CD14-positive monocyte (primary cell): ENCODE measurements around the gene PARP16. TPM values are rescaled to one million over a fixed set of nuclear protein-coding genes. Genes with fewer than 3 reads are reported as not detected.

Source experiments
- DNase-seq, 3 donors: peaks; one replicate each; pipeline ENCODE4 v3.0.0-alpha.2; 2011 to 2022
- H2AFZ ChIP-seq: 2 replicates; pipeline ENCODE4 v1.6.0; 2012; ENCODE audit warnings: mild to moderate bottlenecking, low read depth, low read length, inconsistent platforms; ENCODE audit not compliant: insufficient read depth, poor library complexity, severe bottlenecking
- H3K27ac ChIP-seq, 2 donors: 1 replicate in 1 of 2; 2 replicates in 1 of 2; pipeline ENCODE4 v1.5.1; 2012 to 2013; ENCODE audit warnings: low read length in 2 of 2, control low read depth in 1 of 2, inconsistent platforms in 1 of 2, low read depth in 1 of 2, mild to moderate bottlenecking in 1 of 2
- H3K27me3 ChIP-seq, 2 donors: one replicate each; pipeline versions ENCODE4 v1.6.0 to v1.6.1; 2011 to 2013; ENCODE audit warnings: low read length in 2 of 2; ENCODE audit not compliant: control insufficient read depth in 2 of 2, insufficient read depth in 2 of 2
- H3K36me3 ChIP-seq, 2 donors: replicated peaks in 1 of 2; 1 replicate in 1 of 2; 2 replicates in 1 of 2; pipeline versions ENCODE4 v1.5.1 to v1.6.1; 2012 to 2013; ENCODE audit warnings: low read length in 2 of 2, control low read depth in 1 of 2, inconsistent platforms in 1 of 2, mild to moderate bottlenecking in 1 of 2; ENCODE audit not compliant: insufficient read depth in 2 of 2, control insufficient read depth in 1 of 2
- H3K4me1 ChIP-seq, 2 donors: 1 replicate in 1 of 2; 2 replicates in 1 of 2; pipeline versions ENCODE4 v1.5.1 to v1.6.1; 2012 to 2013; ENCODE audit warnings: low read length in 2 of 2, control low read depth in 1 of 2, inconsistent platforms in 1 of 2, mild to moderate bottlenecking in 1 of 2, moderate library complexity in 1 of 2; ENCODE audit not compliant: insufficient read depth in 2 of 2, control insufficient read depth in 1 of 2
- H3K4me2 ChIP-seq: replicated peaks from 2 replicates; pipeline ENCODE3; 2012; ENCODE audit warnings: low read length, moderate library complexity, mild to moderate bottlenecking; ENCODE audit not compliant: poor library complexity, severe bottlenecking; ENCODE audit errors: extremely low read depth
- H3K4me3 ChIP-seq, 3 experiments: fragments of 200-600 bp in 1 of 3; sonication (generic) in 1 of 3; replicated peaks in 1 of 3; 1 replicate in 2 of 3; 2 replicates in 1 of 3; pipeline ENCODE4 v1.5.1; 2011 to 2013; ENCODE audit warnings: low read length in 3 of 3, mild to moderate bottlenecking in 3 of 3, control low read depth in 2 of 3, low read depth in 2 of 3, inconsistent platforms in 1 of 3, moderate library complexity in 1 of 3
- H3K79me2 ChIP-seq: 2 replicates; pipeline ENCODE4 v1.6.0; 2012; ENCODE audit warnings: mild to moderate bottlenecking, control low read depth, inconsistent platforms, low read length, moderate library complexity; ENCODE audit not compliant: insufficient read depth
- H3K9ac ChIP-seq: 2 replicates; pipeline ENCODE4 v1.6.0; 2017; ENCODE audit warnings: low read length, mild to moderate bottlenecking; ENCODE audit not compliant: insufficient read depth, poor library complexity, severe bottlenecking
- H3K9me3 ChIP-seq, 2 donors: replicated peaks in 1 of 2; 1 replicate in 1 of 2; 2 replicates in 1 of 2; pipeline versions ENCODE4 v1.5.1 to v1.6.1; 2012 to 2013; ENCODE audit warnings: low read length in 2 of 2, control low read depth in 1 of 2; ENCODE audit not compliant: control insufficient read depth in 1 of 2, insufficient read depth in 1 of 2
- H4K20me1 ChIP-seq: 2 replicates; pipeline ENCODE4 v1.6.0; 2012; ENCODE audit warnings: mild to moderate bottlenecking, low read length, control low read depth, moderate library complexity; ENCODE audit not compliant: insufficient read depth
- H3K27ac Mint-ChIP-seq, 7 donors: one replicate each; pipeline ENCODE4 v1.8.0; 2020; ENCODE audit warnings: mild to moderate bottlenecking in 7 of 7, mixed read lengths in 7 of 7, moderate library complexity in 6 of 7, inconsistent platforms in 2 of 7
- H3K27me3 Mint-ChIP-seq, 3 donors: one replicate each; pipeline ENCODE4 v1.8.0; 2021 to 2022; ENCODE audit warnings: low read depth in 3 of 3, mild to moderate bottlenecking in 3 of 3, mixed read lengths in 3 of 3, moderate library complexity in 3 of 3, inconsistent platforms in 1 of 3
- H3K36me3 Mint-ChIP-seq, 2 donors: one replicate each; pipeline ENCODE4 v1.8.0; 2020; ENCODE audit warnings: mixed read lengths in 2 of 2, inconsistent platforms in 1 of 2, mild to moderate bottlenecking in 1 of 2
- H3K4me1 Mint-ChIP-seq: one replicate; pipeline ENCODE4 v1.8.0; 2020; ENCODE audit warnings: mild to moderate bottlenecking, mixed read lengths
- H3K4me3 Mint-ChIP-seq, 2 donors: one replicate each; pipeline ENCODE4 v1.8.0; 2020; ENCODE audit warnings: mild to moderate bottlenecking in 2 of 2, mixed read lengths in 2 of 2, moderate library complexity in 1 of 2
- H3K9me3 Mint-ChIP-seq, 7 donors: one replicate each; pipeline ENCODE4 v1.8.0; 2020 to 2022; ENCODE audit warnings: mixed read lengths in 7 of 7, mild to moderate bottlenecking in 6 of 7, moderate library complexity in 6 of 7, inconsistent platforms in 2 of 7
- CTCF ChIP-seq: fragments of 200-600 bp; IDR thresholded peaks from one replicate; pipeline ENCODE4 v1.8.0; 2022; ENCODE audit warnings: antibody characterized with exemption, mild to moderate bottlenecking
- WGBS: methylation state at CpG from one replicate; pipeline ENCODE4 v1.1.5; 2013; ENCODE audit warnings: missing lambda C conversion rate; ENCODE audit not compliant: insufficient coverage; 5-methylcytosine and 5-hydroxymethylcytosine counted together
- intact Hi-C, 2 donors: fragments of 100-400 bp; cut with micrococcal nuclease; formaldehyde crosslinking; loops; one replicate each; pipeline versions ENCODE4 v1.15.0 to v1.15.1; 2023
- polyA plus RNA-seq, 3 donors: library from polyadenylated mRNA; depleted of rRNA in 1 of 3; unstranded in 2 of 3; stranded (reverse) in 1 of 3; fragments of 300-500 nt in 2 of 3; fragments of >200 nt in 1 of 3; fragmentation: Illumina TruSeq in 2 of 3; gene quantifications; 1 replicate in 2 of 3; 2 replicates in 1 of 3; pipeline ENCODE4 v1.2.3, GENCODE V29; 2012 to 2021

PARP16 gene
- polyA plus RNA-seq, 3 donors, result 4.8 to 6.9 (median 5.7) TPM

- Mint-ChIP-seq H3K9me3 (no peaks in the 10 kb centered on the region), H3K4me3 (no peak overlapping the region), H3K4me1 (peaks cover 4% of the 10 kb centered on the region), H3K27me3 (peaks cover 9 to 13% (median 10%) of the 10 kb centered on the region in 3 donors), H3K36me3 (no peaks in the 10 kb centered on the region), H3K27ac (peak overlapping the region in 1 of 7 donors; percentile 28)
- intact Hi-C loops, result no loop called here
- Histone ChIP-seq H3K4me1 (no peaks in the 10 kb centered on the region), H2AFZ (no peak overlapping the region), H3K4me2 (no peak overlapping the region), H3K27me3 (no peaks in the 10 kb centered on the region), H4K20me1 (no peaks in the 10 kb centered on the region), H3K27ac (no peak overlapping the region), H3K9ac (no peak overlapping the region), H3K9me3 (no peaks in the 10 kb centered on the region), H3K4me3 (no peak overlapping the region), H3K36me3 (no peaks in the 10 kb centered on the region), H3K79me2 (no peaks in the 10 kb centered on the region)
- no peak for TF ChIP-seq CTCF
- 96% methylated on average over 3 of the region's 7 CpGs for WGBS
- no peak for DNase-seq
These were observed 45.1 kb upstream of the PARP16 start for GRCh38 chr15:65331811-65332210.

- DNase-seq, result no peak
- Histone ChIP-seq H3K9me3 (no peaks in the 10 kb centered on the region), H3K4me2 (no peak overlapping the region), H3K9ac (no peak overlapping the region), H3K36me3 (no peaks in the 10 kb centered on the region), H2AFZ (no peak overlapping the region), H4K20me1 (no peaks in the 10 kb centered on the region), H3K4me1 (no peaks in the 10 kb centered on the region), H3K27me3 (peaks cover 0 to 3% of the 10 kb centered on the region in 2 donors), H3K4me3 (no peak overlapping the region), H3K27ac (no peak overlapping the region), H3K79me2 (no peaks in the 10 kb centered on the region)
- no peak for TF ChIP-seq CTCF
- intact Hi-C loops, result no loop called here
- 91% methylated on average over 16 of the region's 22 CpGs for WGBS
- H3K4me3 Mint-ChIP-seq, result no peak overlapping the region
- no peak overlapping the region for H3K27ac Mint-ChIP-seq
- H3K4me1 Mint-ChIP-seq, result peaks cover 8% of the 10 kb centered on the region
- H3K36me3 Mint-ChIP-seq, result no peaks in the 10 kb centered on the region
- no peaks in the 10 kb centered on the region for H3K9me3 Mint-ChIP-seq
- H3K27me3 Mint-ChIP-seq, result peaks cover 10 to 20% (median 16%) of the 10 kb centered on the region in 3 donors
These were observed 44.4 kb upstream of the PARP16 start for GRCh38 chr15:65330934-65331645.
